Heart right ventricle (tissue), 16 donors: ENCODE results near the gene ACSL5. TPM values are rescaled to one million over a fixed set of nuclear protein-coding genes. Genes with fewer than 3 reads are reported as not detected.
"Not testable (repeated sequence)": the region's sequence is repeated elsewhere in the genome, so short reads cannot be mapped to it uniquely, and the experiment has no call there.

Source experiments
- ATAC-seq, 8 donors: fragments of 200-7000 bp; cut with Tn5 transposase; one replicate each; pipeline ENCODE4 v1.9.1; 2020; ENCODE audit warnings: mild to moderate bottlenecking in 8 of 8, moderate library complexity in 8 of 8, moderate number of reproducible peaks in 1 of 8
- DNase-seq, 2 donors: peaks; one replicate each; pipeline ENCODE4 v3.0.0-alpha.2; 2020
- H3K27ac ChIP-seq, 10 donors: fragments of 200-600 bp; sonication (generic) in 2 of 10; one replicate each; pipeline versions ENCODE4 v1.5.0 to v1.8.0; 2020 to 2022; ENCODE audit warnings: mild to moderate bottlenecking in 3 of 10
- H3K27me3 ChIP-seq, 7 donors: fragments of 200-600 bp; one replicate each; pipeline ENCODE4 v1.8.0; 2021 to 2022; ENCODE audit warnings: mild to moderate bottlenecking in 2 of 7
- H3K36me3 ChIP-seq, 9 donors: fragments of 200-600 bp; sonication (generic) in 1 of 9; one replicate each; pipeline versions ENCODE4 v1.5.0 to v1.8.0; 2020 to 2022; ENCODE audit warnings: mild to moderate bottlenecking in 2 of 9
- H3K4me1 ChIP-seq, 9 donors: fragments of 200-600 bp; sonication (generic) in 1 of 9; one replicate each; pipeline versions ENCODE4 v1.5.0 to v1.8.0; 2020 to 2022; ENCODE audit warnings: mild to moderate bottlenecking in 4 of 9
- H3K4me3 ChIP-seq, 10 donors: fragments of 200-600 bp; sonication (generic) in 2 of 10; one replicate each; pipeline versions ENCODE4 v1.5.0 to v1.8.0; 2020 to 2022; ENCODE audit warnings: mild to moderate bottlenecking in 7 of 10, moderate library complexity in 2 of 10
- H3K9me3 ChIP-seq, 11 donors: fragments of 200-600 bp in 10 of 11; sonication (generic) in 2 of 11; one replicate each; pipeline versions ENCODE4 v1.5.0 to v1.8.0; 2013 to 2022; ENCODE audit warnings: mild to moderate bottlenecking in 2 of 11, control low read depth in 1 of 11, moderate library complexity in 1 of 11
- WGBS, 2 donors: extraction: QIAGEN DNeasy Blood & Tissue Kit; methylation state at CpG; one replicate each; pipeline ENCODE4 v1.1.7; 2013; ENCODE audit warnings: inconsistent platforms in 1 of 2; 5-methylcytosine and 5-hydroxymethylcytosine counted together
- intact Hi-C, 10 donors: fragments of 100-400 bp; cut with DNase I; formaldehyde crosslinking; loops; one replicate each; pipeline versions ENCODE4 v1.11.1 to v1.14.2; 2022
- polyA plus RNA-seq, 2 donors: library from polyadenylated mRNA; stranded (reverse); fragments of 200-250 nt; gene quantifications; one replicate each; pipeline ENCODE4 v1.2.3, GENCODE V29; 2013
- total RNA-seq, 10 donors: library from RNA; stranded (reverse); fragmentation: NEBNext Ultra II Directional in 3 of 10; extraction: Animal tissue kit (Norgen Biotek cat#: 25700) in 3 of 10; gene quantifications; one replicate each; pipeline versions ENCODE4 v1.2.1 to v1.2.4, GENCODE V29; 2021 to 2023
- TF ChIP-seq, protein P1 (sequence below), 9 donors: fragments of 200-600 bp; sonication (generic) in 2 of 9; IDR thresholded peaks; one replicate each; pipeline versions ENCODE4 v1.5.0 to v1.8.0; 2021 to 2022; ENCODE audit warnings: antibody characterized with exemption in 9 of 9, mild to moderate bottlenecking in 5 of 9, moderate library complexity in 1 of 9
- donor health status: Arrhythmogenic right ventricular cardiomyopathy.
- donor health status: ischemic (EF 13 %, LVEDD 7.1; RV severe dilation, severe dysfunction).
- donor health status: healthy with polysubstance abuse.
- donor health status: DM: no; HTN: yes; CAD: no.
- donor health status: DM: no; HTN: no; CAD: no.
- donor health status: ischemic (EF 25% LVEDD 6.9; RV normal size, moderate dysfunction).
- donor health status: ischemic (EF 25% LVEDD 5.7; RV mildly dilated, moderate dysfunction).
- donor health status: healthy.
- donor health status: DM: yes; HTN: yes; CAD: no.
- donor health status: Ischemic cardiomyopathy.
- donor health status: ischemic (EF 35%, LVEDD 5.7; RV mildly dilated, moderate dysfunction).
- donor health status: nonischemic (EF 11% LVEDD 7.7; RV severe dilation, severe dysfunction).
- donor health status: DM: yes; HTN: yes; CAD: no.
- donor health status: PGD.
- donor health status: ischemic (EF 29% LVEDD 5.4; RV normal size, mild dysfunction).
- donor health status: nonischemic (EF 23%, LVEDD 6.1; RV moderate dilation, normal function).

ACSL5 gene
- total and polyA plus RNA-seq, 12 donors: 3.1 to 17.4 (median 6.6) TPM

DNA sequence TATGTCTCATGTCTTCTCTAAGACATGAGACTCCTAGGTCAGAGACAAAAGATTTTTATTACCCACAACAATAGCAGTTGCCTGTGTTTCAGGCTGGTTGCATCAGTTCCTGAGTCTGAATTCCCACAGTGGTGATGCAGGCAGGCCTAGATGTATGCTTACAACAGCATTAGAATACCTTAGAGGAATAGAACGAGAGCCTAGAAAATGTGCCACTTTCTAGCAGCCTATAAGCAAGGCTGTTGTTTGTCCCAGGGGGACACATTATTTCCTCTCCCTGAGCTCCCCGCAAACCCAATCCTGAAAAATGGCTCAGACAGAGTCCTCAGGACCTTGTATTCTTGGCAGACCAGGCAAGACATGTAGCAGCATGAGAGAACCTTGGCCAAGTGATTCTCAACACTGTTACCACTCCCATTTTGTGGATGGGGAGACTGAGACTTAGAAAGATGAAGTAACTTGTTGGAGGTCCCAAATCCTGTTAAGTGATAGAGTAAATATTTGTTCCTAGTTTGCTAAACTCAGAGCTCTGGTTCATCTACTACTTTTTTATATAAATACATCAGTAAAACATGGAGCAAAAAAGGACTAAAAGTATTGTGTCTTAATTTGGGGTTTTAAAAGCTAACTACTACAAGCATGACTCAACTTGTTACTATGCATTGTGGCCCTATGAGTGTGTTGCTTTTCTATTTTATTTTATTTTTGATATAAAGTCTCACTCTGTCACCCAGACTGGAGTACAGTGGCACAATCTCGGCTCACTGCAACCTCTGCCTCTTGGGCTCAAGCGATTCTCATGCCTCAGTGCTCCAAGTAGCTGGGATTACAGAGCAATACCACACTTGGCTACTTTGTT, 87.3 kb downstream of the ACSL5 start:
- no peak overlapping the region for H3K27ac ChIP-seq
- no peaks in the 10 kb centered on the region for H3K27me3 ChIP-seq
- DNase-seq: no peak
- H3K9me3 ChIP-seq: no peaks in the 10 kb centered on the region
- WGBS, 2 donors: 96 to 97% methylated on average over 4 of the region's 4 CpGs
- no peak for ATAC-seq
- no peak overlapping the region for H3K4me3 ChIP-seq
- peaks cover 0 to 4% (median 0%) of the 10 kb centered on the region in 9 donors for H3K4me1 ChIP-seq
- TF ChIP-seq, protein P1, sequence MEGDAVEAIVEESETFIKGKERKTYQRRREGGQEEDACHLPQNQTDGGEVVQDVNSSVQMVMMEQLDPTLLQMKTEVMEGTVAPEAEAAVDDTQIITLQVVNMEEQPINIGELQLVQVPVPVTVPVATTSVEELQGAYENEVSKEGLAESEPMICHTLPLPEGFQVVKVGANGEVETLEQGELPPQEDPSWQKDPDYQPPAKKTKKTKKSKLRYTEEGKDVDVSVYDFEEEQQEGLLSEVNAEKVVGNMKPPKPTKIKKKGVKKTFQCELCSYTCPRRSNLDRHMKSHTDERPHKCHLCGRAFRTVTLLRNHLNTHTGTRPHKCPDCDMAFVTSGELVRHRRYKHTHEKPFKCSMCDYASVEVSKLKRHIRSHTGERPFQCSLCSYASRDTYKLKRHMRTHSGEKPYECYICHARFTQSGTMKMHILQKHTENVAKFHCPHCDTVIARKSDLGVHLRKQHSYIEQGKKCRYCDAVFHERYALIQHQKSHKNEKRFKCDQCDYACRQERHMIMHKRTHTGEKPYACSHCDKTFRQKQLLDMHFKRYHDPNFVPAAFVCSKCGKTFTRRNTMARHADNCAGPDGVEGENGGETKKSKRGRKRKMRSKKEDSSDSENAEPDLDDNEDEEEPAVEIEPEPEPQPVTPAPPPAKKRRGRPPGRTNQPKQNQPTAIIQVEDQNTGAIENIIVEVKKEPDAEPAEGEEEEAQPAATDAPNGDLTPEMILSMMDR (IDR thresholded peaks at IDR 0.05): no peak
- intact Hi-C loops: no loop called here
- peaks cover 0 to 53% (median 12%) of the 10 kb centered on the region in 9 donors for H3K36me3 ChIP-seq

DNA sequence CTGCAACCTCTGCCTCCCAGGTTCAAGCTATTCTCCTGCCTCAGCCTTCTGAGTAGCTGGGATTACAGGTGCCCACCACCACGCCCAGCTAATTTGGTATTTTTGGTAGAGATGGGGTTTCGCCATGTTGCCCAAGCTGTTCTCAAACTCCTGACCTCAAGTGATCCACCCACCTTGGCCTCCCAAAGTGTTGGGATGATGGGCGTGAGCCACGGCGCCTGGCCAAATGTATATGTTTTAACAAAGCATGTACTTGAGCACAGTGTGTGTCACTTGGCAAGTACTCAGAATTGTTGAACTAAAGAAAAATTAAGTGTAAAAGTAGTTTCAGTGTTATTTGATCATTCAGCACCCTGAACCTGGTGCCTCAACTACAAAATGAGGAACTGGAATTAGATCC, 90.2 kb downstream of the ACSL5 start:
- DNase-seq, intact Hi-C loops: not testable (repeated sequence)

DNA sequence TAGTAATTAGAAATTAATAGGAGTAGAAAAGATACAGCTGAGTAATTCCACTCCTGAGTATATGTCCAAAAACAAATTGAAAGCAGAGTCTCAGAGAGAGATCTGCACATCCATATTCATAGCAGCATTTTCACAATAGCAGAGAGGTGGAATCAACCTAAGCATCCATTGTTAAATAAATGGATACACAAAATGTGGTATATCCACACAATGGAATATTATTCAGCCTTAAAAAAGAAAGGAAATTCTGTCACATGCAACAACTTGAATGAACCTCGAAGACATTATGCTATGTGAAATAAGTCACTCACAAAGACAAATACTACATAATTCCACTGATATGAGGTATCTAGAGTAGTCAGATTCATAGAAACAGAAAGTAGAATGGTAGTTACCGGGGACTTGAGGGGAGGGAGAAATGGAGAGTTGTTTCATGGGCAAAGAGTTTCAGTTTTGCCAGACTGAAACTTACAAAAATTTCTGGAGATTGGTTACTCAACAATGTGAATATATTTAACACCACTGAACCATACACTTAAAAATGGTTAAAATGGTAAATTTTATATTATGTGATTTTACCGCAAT, 91.5 kb downstream of the ACSL5 start:
- 98 to 100% methylated on average over 3 of the region's 3 CpGs for WGBS, 2 donors
- no peaks in the 10 kb centered on the region for H3K4me1 ChIP-seq
- no peaks in the 10 kb centered on the region for H3K27me3 ChIP-seq
- H3K36me3 ChIP-seq: peaks cover 0 to 82% (median 12%) of the 10 kb centered on the region in 9 donors
- intact Hi-C loops: no loop called here
- H3K9me3 ChIP-seq: no peaks in the 10 kb centered on the region
- no peak overlapping the region for H3K27ac ChIP-seq
- DNase-seq (no peak), ATAC-seq (no peak)
- TF ChIP-seq, protein P1 (IDR thresholded peaks at IDR 0.05): no peak
- no peak overlapping the region for H3K4me3 ChIP-seq

More for the DNA sequence above, 90.2 kb downstream of the ACSL5 start:
- 96 to 97% methylated on average over 5 of the region's 5 CpGs for WGBS, 2 donors
- not testable (repeated sequence) for H3K4me3 ChIP-seq, ATAC-seq, H3K4me1 ChIP-seq, H3K27ac ChIP-seq, H3K9me3 ChIP-seq, H3K27me3 ChIP-seq
- H3K36me3 ChIP-seq: peaks cover 0 to 72% (median 12%) of the 10 kb centered on the region in 9 donors

DNA sequence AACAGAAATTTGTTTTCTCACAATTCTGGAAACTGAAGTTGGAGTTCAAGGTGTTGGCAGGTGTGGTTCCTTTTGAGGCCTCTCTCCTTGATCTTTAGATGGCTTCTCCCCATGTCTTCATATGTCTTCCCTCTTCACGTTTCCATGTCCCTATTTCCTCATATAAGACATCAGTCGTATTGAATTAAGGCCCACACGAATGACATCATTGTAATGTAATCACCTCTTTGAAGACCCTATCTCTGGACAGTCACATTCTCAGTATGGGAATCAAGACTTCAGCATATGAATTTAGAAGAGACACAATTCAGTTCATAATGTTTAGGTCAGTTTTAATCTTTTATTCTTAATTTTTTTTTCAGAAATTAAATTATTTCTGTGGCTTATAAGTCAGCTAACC, 92.9 kb downstream of the ACSL5 start:
- Histone ChIP-seq H3K36me3 (peaks cover 0 to 75% (median 12%) of the 10 kb centered on the region in 9 donors), H3K27me3 (no peaks in the 10 kb centered on the region), H3K4me1 (peaks cover 0 to 3% (median 0%) of the 10 kb centered on the region in 9 donors), H3K4me3 (no peak overlapping the region), H3K9me3 (no peaks in the 10 kb centered on the region), H3K27ac (no peak overlapping the region)
- no peak for DNase-seq
- intact Hi-C loops: no loop called here
- no peak for ATAC-seq
- 85 to 90% methylated on average over 3 of the region's 3 CpGs for WGBS, 2 donors
- TF ChIP-seq, protein P1 (IDR thresholded peaks at IDR 0.05): no peak
